BLaER1 (cell line): ENCODE measurements around the gene SULT4A1.

Source experiments
- H3K27ac ChIP-seq: shearing (Covaris generic); formaldehyde crosslinking; 2 replicates; pipeline ENCODE4 v1.8.1; 2022
- H3K27me3 ChIP-seq: shearing (Covaris generic); formaldehyde crosslinking; 2 replicates; pipeline ENCODE4 v1.8.1; 2022
- H3K36me3 ChIP-seq: shearing (Covaris generic); formaldehyde crosslinking; 2 replicates; pipeline ENCODE4 v1.8.1; 2022
- H3K4me1 ChIP-seq: shearing (Covaris generic); formaldehyde crosslinking; 2 replicates; pipeline ENCODE4 v1.8.1; 2022
- H3K4me2 ChIP-seq: shearing (Covaris generic); formaldehyde crosslinking; 2 replicates; pipeline ENCODE4 v1.8.1; 2022
- H3K4me3 ChIP-seq: shearing (Covaris generic); formaldehyde crosslinking; 2 replicates; pipeline ENCODE4 v1.8.1; 2022
- H3K9ac ChIP-seq: shearing (Covaris generic); formaldehyde crosslinking; 2 replicates; pipeline ENCODE4 v1.8.1; 2022
- H3K9me3 ChIP-seq: shearing (Covaris generic); formaldehyde crosslinking; 2 replicates; pipeline ENCODE4 v1.8.1; 2022
- H4K20me1 ChIP-seq: shearing (Covaris generic); formaldehyde crosslinking; 2 replicates; pipeline ENCODE4 v1.8.1; 2022
- Cebpa-rat ChIP-seq: shearing (Covaris generic); IDR thresholded peaks from 2 replicates; pipeline ENCODE4 v1.8.1; 2022

The SULT4A1 gene

GRCh38 chr22:43895986-43896645 is 33.8 kb upstream of the SULT4A1 start:
- no peaks in the 10 kb centered on the region; the same call in 1 of the 2 replicates for H3K4me1 ChIP-seq
- peaks cover 3% of the 10 kb centered on the region; the same call in 1 of the 2 replicates for H4K20me1 ChIP-seq
- no peaks in the 10 kb centered on the region for H3K9me3 ChIP-seq
- no peak overlapping the region for H3K9ac ChIP-seq
- TF ChIP-seq Cebpa-rat, result no peak
- peaks cover 22% of the 10 kb centered on the region for H3K27me3 ChIP-seq
- H3K4me3 ChIP-seq, result no peak overlapping the region
- H3K4me2 ChIP-seq, result no peak overlapping the region
- no peak overlapping the region for H3K27ac ChIP-seq
- no peaks in the 10 kb centered on the region for H3K36me3 ChIP-seq

- H4K20me1 ChIP-seq, result peaks cover 6% of the 10 kb centered on the region; the same call in 1 of the 2 replicates
- no peak overlapping the region for H3K4me3 ChIP-seq
- TF ChIP-seq Cebpa-rat, result no peak
- no peaks in the 10 kb centered on the region for H3K36me3 ChIP-seq
- no peak overlapping the region for H3K9ac ChIP-seq
- no peak overlapping the region for H3K4me2 ChIP-seq
- no peak overlapping the region for H3K27ac ChIP-seq
- H3K9me3 ChIP-seq, result no peaks in the 10 kb centered on the region
- H3K27me3 ChIP-seq, result peaks cover 33% of the 10 kb centered on the region
- H3K4me1 ChIP-seq, result no peaks in the 10 kb centered on the region; the same call in 1 of the 2 replicates
These were observed 31.8 kb upstream of the SULT4A1 start for GRCh38 chr22:43894122-43894521.

- no peak overlapping the region for H3K4me2 ChIP-seq
- TF ChIP-seq Cebpa-rat, result no peak
- peaks cover 33% of the 10 kb centered on the region for H3K27me3 ChIP-seq
- no peaks in the 10 kb centered on the region; the same call in 1 of the 2 replicates for H3K4me1 ChIP-seq
- H3K9me3 ChIP-seq, result no peaks in the 10 kb centered on the region
- no peak overlapping the region for H3K27ac ChIP-seq
- H3K9ac ChIP-seq, result no peak overlapping the region
- H3K36me3 ChIP-seq, result no peaks in the 10 kb centered on the region
- peaks cover 6% of the 10 kb centered on the region; the same call in 1 of the 2 replicates for H4K20me1 ChIP-seq
- no peak overlapping the region for H3K4me3 ChIP-seq
These were observed 31.0 kb upstream of the SULT4A1 start for GRCh38 chr22:43893266-43893665.

GRCh38 chr22:43892183-43892894 is 30.0 kb upstream of the SULT4A1 start:
- H3K4me3 ChIP-seq, result no peak overlapping the region

GRCh38 chr22:43891360-43892182 is 29.3 kb upstream of the SULT4A1 start, which contains the start of gene PNPLA5:
Gene PNPLA5 (minus strand): TSS chr22:43892013. CDS start chr22:43891880, 133 bp downstream.
- Histone ChIP-seq H3K9me3 (no peaks in the 10 kb centered on the region), H3K4me2 (no peak within 1 kb of the TSS), H3K27me3 (peaks cover 33% of the 10 kb centered on the region), H3K36me3 (no peaks in the 10 kb centered on the region), H3K4me3 (no peak within 1 kb of the TSS), H3K9ac (no peak within 1 kb of the TSS), H3K27ac (no peak within 1 kb of the TSS), H4K20me1 (peaks cover 6% of the 10 kb centered on the region; the same call in 1 of the 2 replicates), H3K4me1 (no peaks in the 10 kb centered on the region; the same call in 1 of the 2 replicates)
- no peak for TF ChIP-seq Cebpa-rat

More at GRCh38 chr22:43892183-43892894, 30.0 kb upstream of the SULT4A1 start:
- Histone ChIP-seq H3K36me3 (no peaks in the 10 kb centered on the region), H3K4me1 (no peaks in the 10 kb centered on the region; the same call in 1 of the 2 replicates), H3K27ac (no peak overlapping the region), H3K27me3 (peaks cover 33% of the 10 kb centered on the region), H3K9me3 (no peaks in the 10 kb centered on the region), H3K9ac (no peak overlapping the region), H3K4me2 (no peak overlapping the region), H4K20me1 (peaks cover 6% of the 10 kb centered on the region; the same call in 1 of the 2 replicates)
- TF ChIP-seq Cebpa-rat, result no peak

DNA sequence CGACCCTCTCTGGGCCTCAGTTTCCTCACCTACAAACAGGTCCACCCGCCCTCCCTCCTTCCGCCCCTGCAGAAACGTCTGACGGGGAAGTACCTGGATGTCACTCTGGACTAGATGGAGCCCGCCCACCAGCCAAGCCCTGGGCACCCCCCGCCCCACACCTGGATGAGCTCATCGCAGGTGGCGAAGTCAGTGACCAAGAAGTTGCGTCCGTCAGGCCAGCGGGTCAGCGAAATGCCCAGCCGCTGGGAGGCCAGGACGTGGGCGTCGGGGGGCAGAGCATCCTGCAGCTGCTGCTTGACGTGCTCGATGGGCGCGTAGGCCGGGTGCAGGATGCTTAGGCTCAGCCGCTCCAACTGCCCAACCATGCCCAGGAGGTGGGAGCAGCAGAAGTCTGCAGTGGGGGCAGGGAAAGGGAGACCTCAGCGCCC is 28.6 kb upstream of the SULT4A1 start:
- H3K4me1 ChIP-seq, result no peaks in the 10 kb centered on the region; the same call in 1 of the 2 replicates
- H4K20me1 ChIP-seq, result peaks cover 6% of the 10 kb centered on the region; the same call in 1 of the 2 replicates
- no peaks in the 10 kb centered on the region for H3K36me3 ChIP-seq
- H3K4me2 ChIP-seq, result no peak overlapping the region
- H3K9me3 ChIP-seq, result no peaks in the 10 kb centered on the region
- peaks cover 31% of the 10 kb centered on the region for H3K27me3 ChIP-seq
- no peak overlapping the region for H3K9ac ChIP-seq
- H3K4me3 ChIP-seq, result no peak overlapping the region
- H3K27ac ChIP-seq, result no peak overlapping the region
- no peak for TF ChIP-seq Cebpa-rat

- H3K4me3 ChIP-seq, result no peak overlapping the region
- H3K4me2 ChIP-seq, result no peak overlapping the region
- H3K9me3 ChIP-seq, result no peaks in the 10 kb centered on the region
- peaks cover under 1% of the 10 kb centered on the region; the same call in 1 of the 2 replicates for H3K4me1 ChIP-seq
- peaks cover 6% of the 10 kb centered on the region; the same call in 1 of the 2 replicates for H4K20me1 ChIP-seq
- no peak overlapping the region for H3K9ac ChIP-seq
- peaks cover 29% of the 10 kb centered on the region for H3K27me3 ChIP-seq
- H3K27ac ChIP-seq, result no peak overlapping the region
- H3K36me3 ChIP-seq, result no peaks in the 10 kb centered on the region
- no peak for TF ChIP-seq Cebpa-rat
These were observed 27.5 kb upstream of the SULT4A1 start for GRCh38 chr22:43889860-43890253.

- peaks cover 29% of the 10 kb centered on the region for H3K27me3 ChIP-seq
- peaks cover 5% of the 10 kb centered on the region; the same call in 1 of the 2 replicates for H3K4me1 ChIP-seq
- no peaks in the 10 kb centered on the region for H3K36me3 ChIP-seq
- H3K9ac ChIP-seq, result no peak overlapping the region
- H3K9me3 ChIP-seq, result no peaks in the 10 kb centered on the region
- no peak overlapping the region for H3K27ac ChIP-seq
- peaks cover 6% of the 10 kb centered on the region; the same call in 1 of the 2 replicates for H4K20me1 ChIP-seq
- H3K4me3 ChIP-seq, result no peak overlapping the region
- TF ChIP-seq Cebpa-rat, result no peak
- H3K4me2 ChIP-seq, result no peak overlapping the region
These were observed 27.0 kb upstream of the SULT4A1 start for GRCh38 chr22:43889201-43889859.

DNA sequence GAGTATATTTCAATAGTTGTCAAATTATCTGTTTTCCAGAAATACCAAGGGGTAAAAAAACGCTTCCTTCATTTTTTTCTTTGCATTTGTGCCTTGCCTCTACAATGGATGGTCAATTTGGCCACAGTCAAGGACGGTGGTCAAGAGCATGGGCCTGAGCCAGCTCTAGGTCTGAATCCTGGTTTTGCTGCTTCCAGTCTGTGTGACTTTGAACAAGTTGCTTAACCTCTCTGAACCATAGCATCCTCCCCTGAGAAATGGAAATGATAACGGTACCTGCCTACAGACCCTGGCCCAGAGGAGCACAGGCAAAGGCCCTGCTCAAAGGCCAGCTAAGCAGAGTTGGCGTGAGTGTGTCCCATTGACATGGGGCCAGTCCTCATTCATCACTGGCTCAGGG is 26.4 kb upstream of the SULT4A1 start:
- H3K4me3 ChIP-seq, result no peak overlapping the region
- H3K27ac ChIP-seq, result no peak overlapping the region
- H3K4me1 ChIP-seq, result peaks cover 5% of the 10 kb centered on the region; the same call in 1 of the 2 replicates
- no peak overlapping the region for H3K4me2 ChIP-seq
- H4K20me1 ChIP-seq, result peaks cover 6% of the 10 kb centered on the region; the same call in 1 of the 2 replicates
- no peak for TF ChIP-seq Cebpa-rat
- H3K9me3 ChIP-seq, result no peaks in the 10 kb centered on the region
- peaks cover 29% of the 10 kb centered on the region for H3K27me3 ChIP-seq
- no peak overlapping the region for H3K9ac ChIP-seq
- no peaks in the 10 kb centered on the region for H3K36me3 ChIP-seq
